ENCODE data around the gene RCN1. TPM values are rescaled to one million over a fixed set of nuclear protein-coding genes. Genes with fewer than 3 reads are reported as not detected.
"Not testable (repeated sequence)": the region's sequence is repeated elsewhere in the genome, so short reads cannot be mapped to it uniquely, and the experiment has no call there.

Gene RCN1
- total RNA-seq, 1 experiment from 2014 or later: 412 TPM

- Histone ChIP-seq H3K4me3 (ENCODE audit: low read depth, low read length, poor library complexity, severe bottlenecking) (no peak overlapping the region), H3K36me3 (ENCODE audit: insufficient read depth, low read length, poor library complexity, severe bottlenecking) (no peaks in the 10 kb centered on the region), H3K27ac (ENCODE audit: low read depth, low read length, poor library complexity, severe bottlenecking) (no peak overlapping the region), H3K9me3 (ENCODE audit: low read depth, low read length, poor library complexity, severe bottlenecking) (no peaks in the 10 kb centered on the region), H3K27me3 (replicated peaks; ENCODE audit: insufficient read depth, low read depth, low read length, poor library complexity) (peaks cover 73% of the 10 kb centered on the region), H3K4me1 (ENCODE audit: insufficient read depth, low read length, poor library complexity, severe bottlenecking) (no peaks in the 10 kb centered on the region)
- CTCF ChIA-PET: no interaction called here
- intact Hi-C loops (cut with micrococcal nuclease; ENCODE audit: unreplicated experiment): no loop called here
- no peak for TF ChIP-seq EZH2 (IDR thresholded peaks at IDR 0.05; ENCODE audit: borderline replicate concordance, low read depth, low read length, poor library complexity, severe bottlenecking)
- TF ChIP-seq, protein P1, sequence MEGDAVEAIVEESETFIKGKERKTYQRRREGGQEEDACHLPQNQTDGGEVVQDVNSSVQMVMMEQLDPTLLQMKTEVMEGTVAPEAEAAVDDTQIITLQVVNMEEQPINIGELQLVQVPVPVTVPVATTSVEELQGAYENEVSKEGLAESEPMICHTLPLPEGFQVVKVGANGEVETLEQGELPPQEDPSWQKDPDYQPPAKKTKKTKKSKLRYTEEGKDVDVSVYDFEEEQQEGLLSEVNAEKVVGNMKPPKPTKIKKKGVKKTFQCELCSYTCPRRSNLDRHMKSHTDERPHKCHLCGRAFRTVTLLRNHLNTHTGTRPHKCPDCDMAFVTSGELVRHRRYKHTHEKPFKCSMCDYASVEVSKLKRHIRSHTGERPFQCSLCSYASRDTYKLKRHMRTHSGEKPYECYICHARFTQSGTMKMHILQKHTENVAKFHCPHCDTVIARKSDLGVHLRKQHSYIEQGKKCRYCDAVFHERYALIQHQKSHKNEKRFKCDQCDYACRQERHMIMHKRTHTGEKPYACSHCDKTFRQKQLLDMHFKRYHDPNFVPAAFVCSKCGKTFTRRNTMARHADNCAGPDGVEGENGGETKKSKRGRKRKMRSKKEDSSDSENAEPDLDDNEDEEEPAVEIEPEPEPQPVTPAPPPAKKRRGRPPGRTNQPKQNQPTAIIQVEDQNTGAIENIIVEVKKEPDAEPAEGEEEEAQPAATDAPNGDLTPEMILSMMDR (conservative IDR thresholded peaks at IDR 0.05; ENCODE audit: low read depth, low read length): no peak
- POLR2A ChIA-PET (ENCODE audit: low non-redundant PET): no interaction called here
- no TSS peak for BruUV-seq (replicated peaks)
- no peak for DNase-seq (ENCODE audit: low spot score)
Observed at GRCh38 chr11:32059686-32060462, 31.0 kb upstream of the RCN1 start.

GRCh38 chr11:32062540-32062939, 28.3 kb upstream of the RCN1 start:
- POLR2A ChIA-PET (ENCODE audit: low non-redundant PET): interaction anchor here (0.6 kb wide), 1 partner anchor 260 kb away, joined by 5 read pairs; no protein-coding TSS in a partner anchor
- CTCF ChIA-PET: no interaction called here
- no peak overlapping the region for H3K27ac ChIP-seq (ENCODE audit: low read depth, low read length, poor library complexity, severe bottlenecking)
- no TSS peak for BruUV-seq (replicated peaks)
- TF ChIP-seq EZH2 (IDR thresholded peaks at IDR 0.05; ENCODE audit: borderline replicate concordance, low read depth, low read length, poor library complexity, severe bottlenecking): no peak
- TF ChIP-seq, protein P1 (conservative IDR thresholded peaks at IDR 0.05; ENCODE audit: low read depth, low read length): no peak
- no peaks in the 10 kb centered on the region for H3K36me3 ChIP-seq (ENCODE audit: insufficient read depth, low read length, poor library complexity, severe bottlenecking)
- H3K9me3 ChIP-seq (ENCODE audit: low read depth, low read length, poor library complexity, severe bottlenecking): no peaks in the 10 kb centered on the region
- no peak overlapping the region for H3K4me3 ChIP-seq (ENCODE audit: low read depth, low read length, poor library complexity, severe bottlenecking)
- DNase-seq (ENCODE audit: low spot score): peak; percentile 68
- no peaks in the 10 kb centered on the region for H3K4me1 ChIP-seq (ENCODE audit: insufficient read depth, low read length, poor library complexity, severe bottlenecking)
- H3K27me3 ChIP-seq (replicated peaks; ENCODE audit: insufficient read depth, low read depth, low read length, poor library complexity): peaks cover 78% of the 10 kb centered on the region
- intact Hi-C loops (cut with micrococcal nuclease; ENCODE audit: unreplicated experiment): no loop called here

DNA sequence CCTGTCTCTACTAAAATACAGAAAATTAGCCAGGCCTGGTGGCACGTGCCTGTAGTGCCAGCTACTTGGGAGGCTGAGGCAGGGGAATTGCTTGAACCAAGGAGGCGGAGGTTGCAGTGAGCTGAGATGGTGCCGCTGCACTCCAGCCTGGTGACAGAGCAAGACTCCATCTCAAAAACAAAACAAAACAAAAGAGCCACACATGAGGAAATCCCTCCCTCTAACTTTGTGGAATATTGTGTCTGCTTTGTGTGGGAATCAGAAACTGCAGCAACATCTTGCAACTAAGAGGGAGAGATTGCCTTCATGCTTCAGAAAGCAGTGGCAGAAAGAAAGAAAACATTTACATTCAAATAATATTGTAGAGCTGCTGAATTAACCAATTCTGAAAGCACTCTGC, 27.8 kb upstream of the RCN1 start:
- CTCF ChIA-PET; intact Hi-C loops (cut with micrococcal nuclease; ENCODE audit: unreplicated experiment); BruUV-seq (replicated peaks); H3K4me3 ChIP-seq (ENCODE audit: low read depth, low read length, poor library complexity, severe bottlenecking); H3K9me3 ChIP-seq (ENCODE audit: low read depth, low read length, poor library complexity, severe bottlenecking); H3K27ac ChIP-seq (ENCODE audit: low read depth, low read length, poor library complexity, severe bottlenecking); H3K36me3 ChIP-seq (ENCODE audit: insufficient read depth, low read length, poor library complexity, severe bottlenecking); H3K4me1 ChIP-seq (ENCODE audit: insufficient read depth, low read length, poor library complexity, severe bottlenecking); DNase-seq (ENCODE audit: low spot score): not testable (repeated sequence)
- peaks cover 78% of the 10 kb centered on the region for H3K27me3 ChIP-seq (replicated peaks; ENCODE audit: insufficient read depth, low read depth, low read length, poor library complexity)
- POLR2A ChIA-PET (ENCODE audit: low non-redundant PET): interaction anchor here (0.6 kb wide), 1 partner anchor 261 kb away, joined by 5 read pairs; no protein-coding TSS in a partner anchor
